ENCODE measurements around the gene AKR1C8.
A peak's percentile ranks its signal among the peaks of the same experiment; 100 is the strongest.
"Not testable (repeated sequence)": the region's sequence is repeated elsewhere in the genome, so short reads cannot be mapped to it uniquely, and the experiment has no call there.

The AKR1C8 gene

DNA sequence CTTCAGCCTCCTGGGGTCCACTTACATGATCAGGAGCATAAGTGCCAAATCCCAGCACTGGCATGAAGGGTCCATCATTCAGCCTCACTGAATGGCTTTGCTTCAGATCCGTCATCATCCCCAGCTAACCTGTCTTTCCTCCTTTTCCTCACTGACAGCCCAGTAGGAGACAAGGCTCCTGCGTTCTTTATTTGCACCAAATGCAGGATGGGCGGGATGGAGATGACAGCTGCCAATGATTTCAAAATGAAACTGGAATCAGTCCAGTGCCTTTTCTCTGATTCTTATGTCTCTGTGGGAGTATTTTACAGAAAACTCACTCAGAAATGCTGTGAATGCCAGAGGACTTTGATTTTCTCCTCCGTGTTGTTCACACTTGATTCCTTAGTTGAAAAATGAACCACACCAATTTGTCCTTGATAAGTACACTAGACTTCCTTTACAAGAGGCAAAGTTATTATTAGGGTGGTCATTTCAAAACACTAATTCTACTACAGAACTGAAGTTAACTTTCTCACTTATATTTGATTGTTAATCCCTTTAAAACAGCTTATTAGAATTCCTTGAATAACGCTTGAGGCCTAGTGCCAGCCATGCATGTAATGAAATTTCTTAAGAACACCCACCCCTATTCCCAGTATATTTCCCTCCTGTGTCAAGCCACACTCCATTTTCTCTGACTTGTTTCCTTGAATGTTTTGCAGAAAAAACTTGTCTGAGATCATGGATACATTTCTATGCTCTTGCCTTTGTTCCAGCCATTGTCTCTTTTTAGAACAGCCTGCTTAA, at the start of gene AKR1C8:
TSS of gene AKR1C8 (minus strand) at position 164 of the 789 bp plus-strand sequence. CDS start at position 118, 46 bp downstream.
- DNase-seq, result no peak

DNA sequence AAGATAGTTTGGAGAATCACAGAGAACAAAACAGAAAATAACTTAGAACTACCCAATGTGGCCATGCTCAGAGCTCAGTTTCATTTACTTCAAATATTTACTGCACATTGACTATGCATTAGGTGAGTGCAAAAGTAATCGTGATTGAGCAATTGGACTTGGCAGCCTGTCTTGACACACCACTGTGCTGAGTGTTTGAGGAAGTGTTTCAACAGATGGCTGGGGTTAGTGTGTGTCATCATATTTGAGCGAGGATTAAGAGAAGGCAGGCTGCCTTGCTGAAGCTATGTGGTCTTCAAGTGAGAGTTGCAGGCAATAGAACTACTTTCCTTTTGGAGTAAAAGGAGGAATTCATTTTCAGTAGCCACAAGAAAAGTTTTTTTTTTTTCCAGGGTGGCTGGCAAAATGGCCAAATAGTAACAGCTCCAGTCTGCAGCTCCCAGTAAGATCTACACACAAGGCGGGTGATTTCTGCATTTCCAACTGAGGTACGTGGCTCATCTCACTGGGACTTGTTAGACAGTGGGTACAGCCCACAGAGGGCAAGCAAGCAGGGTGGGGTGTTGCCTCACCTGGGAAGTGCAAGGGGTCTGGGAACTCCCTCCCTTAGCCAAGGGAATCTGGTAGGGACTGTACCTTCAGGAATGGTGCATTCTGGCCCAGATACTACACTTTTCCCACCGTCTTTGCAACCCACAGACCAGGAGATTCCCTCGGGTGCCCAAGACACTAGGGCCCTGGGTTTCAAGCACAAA, 49.3 kb upstream of the AKR1C8 start:
- no peak for DNase-seq

DNA sequence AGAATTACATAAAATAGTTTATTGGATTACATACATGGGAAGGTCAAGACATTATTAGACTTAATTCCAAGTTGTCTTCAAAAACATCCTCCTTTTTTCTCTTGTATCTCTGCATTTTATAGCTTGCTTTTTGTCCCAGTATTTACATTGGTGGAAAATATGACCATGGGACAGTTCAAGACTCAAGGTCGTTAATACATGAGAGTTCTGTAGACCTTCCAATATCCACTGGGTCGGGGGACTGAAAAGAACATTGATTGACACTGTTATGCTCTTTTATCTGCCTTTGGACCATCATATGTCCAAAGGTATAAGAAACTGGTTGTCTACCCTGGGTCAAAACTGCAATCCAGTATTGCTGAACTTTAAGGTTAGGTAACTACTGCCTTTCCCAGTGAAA, 48.4 kb upstream of the AKR1C8 start:
- DNase-seq, result no peak

DNA sequence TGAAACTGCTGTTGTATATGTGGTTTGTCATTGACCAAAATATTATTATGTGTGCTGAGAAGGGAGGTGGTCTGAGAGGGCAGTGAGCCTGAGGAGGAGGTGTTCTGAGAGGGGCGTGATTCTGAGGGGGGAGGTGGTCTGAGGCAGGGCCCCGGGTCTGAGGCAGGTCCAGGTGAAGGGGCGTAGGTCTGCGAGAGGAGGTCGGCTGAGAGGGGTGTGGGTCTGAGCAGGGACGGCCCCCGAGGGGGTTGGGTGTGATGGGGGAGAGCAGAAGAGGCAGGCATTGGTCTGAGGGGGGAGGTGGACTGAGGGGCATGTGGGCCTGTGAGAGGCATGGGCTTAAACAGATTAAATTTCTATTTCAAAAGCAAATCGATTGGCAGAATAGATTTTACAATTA, 44.1 kb upstream of the AKR1C8 start:
- no peak for DNase-seq

DNA sequence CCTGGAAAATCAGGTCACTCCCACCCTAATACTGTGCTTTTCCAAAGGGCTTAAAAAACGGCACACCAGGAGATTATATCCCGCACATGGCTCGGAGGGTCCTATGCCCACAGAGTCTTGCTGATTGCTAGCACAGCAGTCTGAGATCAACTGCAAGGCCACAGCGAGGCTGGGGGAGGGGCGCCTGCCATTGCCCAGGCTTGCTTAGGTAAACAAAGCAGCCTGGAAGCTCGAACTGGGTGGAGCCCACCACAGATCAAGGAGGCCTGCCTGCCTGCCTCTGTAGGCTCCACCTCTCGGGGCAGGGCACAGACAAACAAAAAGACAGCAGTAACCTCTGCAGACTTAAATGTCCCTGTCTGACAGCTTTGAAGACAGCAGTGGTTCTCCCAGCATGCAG, 38.0 kb upstream of the AKR1C8 start:
- DNase-seq, result not testable (repeated sequence)

DNA sequence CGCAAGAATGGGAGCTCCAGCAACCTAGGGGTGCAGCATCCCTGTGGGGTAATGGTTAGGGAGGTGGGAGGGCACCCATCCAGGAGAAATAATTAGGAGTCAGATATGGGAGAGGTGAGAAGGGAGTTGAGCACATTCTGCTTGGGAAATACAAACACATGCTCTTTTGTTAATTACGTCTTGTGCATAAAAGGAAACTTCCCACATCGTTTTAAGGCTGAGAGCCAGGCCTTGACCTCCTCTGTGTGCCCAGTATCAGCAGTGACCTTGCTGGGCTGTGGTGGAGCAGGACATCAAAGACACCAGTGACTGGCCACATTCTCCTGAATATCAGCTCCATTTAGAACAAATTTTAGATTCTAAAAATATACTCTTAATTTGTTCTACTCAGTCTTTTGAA, 34.3 kb upstream of the AKR1C8 start:
- no peak for DNase-seq

GRCh38 chr10:5216801-5217200, 31.9 kb upstream of the AKR1C8 start:
- DNase-seq, result no peak

GRCh38 chr10:5211696-5212536, 27.0 kb upstream of the AKR1C8 start:
- no peak for DNase-seq

GRCh38 chr10:5210261-5210660, 25.3 kb upstream of the AKR1C8 start:
- DNase-seq, result not testable (repeated sequence)

GRCh38 chr10:5209776-5210175, 24.8 kb upstream of the AKR1C8 start:
- not testable (repeated sequence) for DNase-seq

- DNase-seq, result no peak
These were observed 21.8 kb upstream of the AKR1C8 start for GRCh38 chr10:5206799-5207198.

- no peak for DNase-seq
These were observed 14.4 kb upstream of the AKR1C8 start for GRCh38 chr10:5199398-5199797.

- no peak for DNase-seq
These were observed 13.4 kb upstream of the AKR1C8 start for GRCh38 chr10:5198386-5198785.

DNA sequence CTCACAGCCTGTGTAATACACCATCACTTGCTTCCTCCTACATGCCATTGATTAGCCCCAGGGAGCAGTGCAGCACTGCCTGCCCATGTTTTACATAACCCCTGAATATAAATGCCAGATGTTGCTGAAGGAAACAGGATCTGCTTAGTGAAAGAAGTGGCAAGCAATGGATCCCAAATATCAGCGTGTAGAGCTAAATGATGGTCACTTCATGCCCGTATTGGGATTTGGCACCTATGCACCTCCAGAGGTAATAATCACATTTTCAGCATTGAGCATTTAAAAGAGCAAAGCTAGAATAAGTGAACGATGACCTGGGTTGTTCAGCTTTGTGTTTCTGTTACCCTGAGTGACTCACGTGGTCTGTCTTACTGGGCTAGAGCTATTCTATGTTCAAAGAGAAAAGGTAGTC, 11.8 kb upstream of the AKR1C8 start, which contains the start of gene AKR1C4:
TSS of gene AKR1C4 (plus strand) at position 136 of the 412 bp plus-strand sequence. CDS start at position 167, 31 bp downstream.
- DNase-seq, result peak; percentile 5

DNA sequence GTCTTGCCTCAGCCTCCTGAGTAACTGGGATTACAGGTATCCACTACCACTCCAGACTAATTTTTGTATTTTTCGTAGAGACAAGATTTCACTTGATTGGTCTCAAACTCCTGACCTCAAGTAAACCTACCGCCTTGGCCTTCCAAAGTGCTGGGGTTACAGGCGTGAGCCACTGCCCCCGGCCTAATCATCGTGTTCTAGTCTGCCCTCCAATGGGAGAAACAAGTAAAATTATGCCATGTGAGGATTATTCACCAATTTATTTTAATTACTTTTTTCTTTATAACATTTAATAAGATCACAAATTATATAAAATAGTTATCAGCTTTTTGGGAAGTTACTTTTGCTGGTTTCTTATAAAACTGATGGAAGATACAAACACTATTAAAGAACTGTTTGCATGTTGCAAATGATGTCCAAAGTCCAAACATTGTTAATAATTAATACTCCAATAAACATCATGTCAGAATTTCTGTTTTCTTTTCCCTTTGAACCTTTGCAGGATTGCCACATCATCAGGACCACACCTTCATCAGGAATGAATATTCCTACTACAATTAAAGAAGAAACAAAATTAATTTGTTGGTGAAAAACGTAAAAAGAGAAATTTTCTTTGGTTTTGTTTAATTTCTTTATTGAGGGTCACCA, 10.9 kb upstream of the AKR1C8 start:
- DNase-seq, result no peak

GRCh38 chr10:5194431-5194830, 9.5 kb upstream of the AKR1C8 start:
- no peak for DNase-seq

- DNase-seq, result no peak
These were observed 3.4 kb upstream of the AKR1C8 start for GRCh38 chr10:5188358-5188757.

DNA sequence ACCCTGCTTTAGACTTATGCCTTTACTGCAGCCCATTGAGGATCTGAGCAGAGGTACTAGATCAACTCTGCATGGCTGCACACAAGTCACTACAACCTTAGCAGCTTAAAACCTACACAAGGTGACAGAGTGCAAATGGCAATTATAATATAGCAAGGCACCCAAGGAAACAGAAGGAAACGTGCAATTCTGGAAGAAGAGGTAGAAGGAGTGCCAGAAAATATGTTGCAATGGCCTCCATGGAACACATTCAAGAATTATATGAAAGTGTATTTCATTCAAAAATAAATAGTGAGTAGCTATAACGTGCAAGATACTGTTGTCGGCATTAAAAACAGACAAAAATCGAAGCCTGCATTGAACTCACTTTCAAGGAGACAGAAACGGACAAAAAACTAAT, 2.9 kb upstream of the AKR1C8 start:
- no peak for DNase-seq

DNA sequence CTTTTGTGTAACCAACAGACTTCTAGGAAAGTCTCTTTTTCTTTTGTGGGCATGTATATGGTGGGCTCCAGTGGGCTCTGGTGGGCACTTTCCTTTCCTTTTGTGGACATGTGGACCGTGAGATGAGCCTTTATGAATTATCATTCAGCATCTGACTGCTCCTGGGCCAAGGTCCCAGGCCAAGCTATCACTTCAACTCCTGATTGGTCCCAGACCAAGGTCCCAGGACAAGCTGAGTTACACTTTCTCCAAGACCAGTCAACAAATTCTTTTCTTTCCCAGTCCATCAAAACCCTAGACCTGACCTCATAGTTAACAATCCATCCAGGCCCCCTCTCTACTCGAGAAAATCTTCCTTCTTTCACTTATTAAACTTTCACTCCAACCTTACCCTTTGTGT, 1.0 kb downstream of the AKR1C8 start:
- no peak for DNase-seq

GRCh38 chr10:5180503-5180902, 4.4 kb downstream of the AKR1C8 start:
- DNase-seq, result not testable (repeated sequence)

DNA sequence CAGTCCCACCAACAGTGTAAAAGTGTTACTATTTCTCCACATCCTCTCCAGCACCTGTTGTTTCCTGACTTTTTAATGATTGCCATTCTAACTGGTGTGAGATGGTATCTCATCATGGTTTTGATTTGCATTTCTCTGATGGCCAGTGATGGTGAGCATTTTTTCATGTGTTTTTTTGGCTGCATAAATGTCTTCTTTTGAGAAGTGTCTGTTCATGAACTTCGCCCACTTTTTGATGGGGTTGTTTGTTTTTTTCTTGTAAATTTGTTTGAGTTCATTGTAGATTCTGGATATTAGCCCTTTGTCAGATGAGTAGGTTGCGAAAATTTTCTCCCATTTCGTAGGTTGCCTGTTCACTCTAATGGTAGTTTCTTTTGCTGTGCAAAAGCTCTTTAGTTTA, 9.4 kb downstream of the AKR1C8 start:
- DNase-seq, result not testable (repeated sequence)

DNA sequence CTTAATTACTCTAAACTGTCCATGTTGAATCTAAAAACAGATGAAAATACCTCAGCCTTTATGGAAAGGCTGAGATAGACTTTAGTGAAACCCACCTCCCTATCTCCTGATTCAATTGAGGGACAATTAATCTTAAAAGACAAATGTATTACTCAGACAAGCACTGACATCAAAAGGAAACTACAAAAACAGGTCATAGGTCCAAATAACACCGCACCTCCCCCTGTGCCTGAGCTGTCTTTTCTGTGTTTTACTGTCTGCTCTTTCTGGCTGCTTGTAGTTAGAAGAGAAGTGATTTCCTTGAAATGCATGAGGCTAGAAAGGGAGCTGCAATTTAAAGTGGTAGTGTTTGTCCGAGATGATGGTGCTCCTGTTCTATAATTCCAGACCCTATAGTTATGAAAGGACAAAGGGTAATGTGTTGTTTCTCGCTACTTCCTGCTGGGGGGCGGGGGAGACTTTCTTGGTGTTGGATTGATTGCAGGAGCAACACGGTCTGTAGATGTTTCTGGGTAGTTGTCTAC, 16.0 kb downstream of the AKR1C8 start:
- no peak for DNase-seq
